ENCODE results near the gene GPATCH8. TPM values are rescaled to one million over a fixed set of nuclear protein-coding genes. Genes with fewer than 3 reads are reported as not detected.

GPATCH8 gene
- total and polyA plus RNA-seq, 2 of the 8 experiments (the other 6 are each of a cell fraction or from before 2014, with no cell fraction given): 20.5 to 58.1 TPM

GRCh38 chr17:44543213-44543904 is 40.2 kb upstream of the GPATCH8 start (continued):
- TF ChIP-seq EZH2 (IDR thresholded peaks at IDR 0.05; ENCODE audit: low read depth, low read length, severe bottlenecking) (no peak), SP2 (IDR thresholded peaks at IDR 0.05; ENCODE audit: low read length) (no peak), CHD1 (IDR thresholded peaks at IDR 0.05; ENCODE audit: low read depth, low read length) (no peak), JUN (IDR thresholded peaks at IDR 0.05; ENCODE audit: low read depth, low read length) (no peak), CBX5 (IDR thresholded peaks at IDR 0.05; ENCODE audit: low read depth, low read length) (no peak), SIX5 (IDR thresholded peaks at IDR 0.05; ENCODE audit: low read depth, low read length) (no peak), MAX (IDR thresholded peaks at IDR 0.05) (0 out of 2 replicates have a peak, but pooled peaks have one; percentile 27), CTCF (IDR thresholded peaks at IDR 0.05; ENCODE audit: control extremely low read depth in 1 of 3, insufficient read depth in 1 of 3, low read depth in 1 of 3, low read length in 3 of 3) (no peak), POLR2A (IDR thresholded peaks at IDR 0.05; ENCODE audit: control extremely low read depth in 1 of 2, low read depth in 2 of 2, low read length in 2 of 2) (no peak), KDM1A (IDR thresholded peaks at IDR 0.05; ENCODE audit: borderline replicate concordance, low read length) (no peak), TAF1 (IDR thresholded peaks at IDR 0.05; ENCODE audit: low read depth, low read length) (no peak), CREB1 (IDR thresholded peaks at IDR 0.05) (0 out of 2 replicates have a peak, but pooled peaks have one; percentile 20), SUZ12 (IDR thresholded peaks at IDR 0.05; ENCODE audit: low read length) (no peak), SP4 (IDR thresholded peaks at IDR 0.05; ENCODE audit: low read length) (no peak), RNF2 (IDR thresholded peaks at IDR 0.05; ENCODE audit: borderline replicate concordance, low read depth, low read length, missing control alignments, poor library complexity, severe bottlenecking) (no peak), ZNF274 (IDR thresholded peaks at IDR 0.05; ENCODE audit: borderline replicate concordance, extremely low read depth, low read length) (no peak), USF2 (IDR thresholded peaks at IDR 0.05; ENCODE audit: low read length) (no peak), BACH1 (IDR thresholded peaks at IDR 0.05; ENCODE audit: low read length) (no peak), SP1 (IDR thresholded peaks at IDR 0.05; ENCODE audit: low read depth, low read length) (peak; percentile 94), CBX8 (IDR thresholded peaks at IDR 0.05; ENCODE audit: borderline replicate concordance, low read depth, low read length) (no peak), NRF1 (IDR thresholded peaks at IDR 0.05; ENCODE audit: low read depth, low read length) (no peak)

All from H1 (cell line).